Inferior parietal cortex (tissue), 1 donor: ENCODE measurements around the gene AKAP13.
"Not testable (repeated sequence)": the region's sequence is repeated elsewhere in the genome, so short reads cannot be mapped to it uniquely, and the experiment has no call there.

Experiments used
- DNase-seq: peaks from one replicate; pipeline ENCODE4 v3.0.0-alpha.2; 2016; ENCODE audit errors: extremely low spot score

Gene AKAP13

GRCh38 chr15:85347264-85348047 lies 32.9 kb upstream of the AKAP13 start:
- not testable (repeated sequence) for DNase-seq

- not testable (repeated sequence) for DNase-seq
These were observed 32.2 kb upstream of the AKAP13 start for GRCh38 chr15:85348048-85348766.

- DNase-seq, result not testable (repeated sequence)
These were observed 31.3 kb upstream of the AKAP13 start for GRCh38 chr15:85349062-85349461.

- DNase-seq, result no peak
These were observed 30.0 kb upstream of the AKAP13 start for GRCh38 chr15:85350395-85350794.

GRCh38 chr15:85351501-85351900 lies 28.9 kb upstream of the AKAP13 start:
- DNase-seq, result not testable (repeated sequence)

- no peak for DNase-seq
These were observed 28.4 kb upstream of the AKAP13 start for GRCh38 chr15:85351965-85352364.

GRCh38 chr15:85353516-85353915 lies 26.9 kb upstream of the AKAP13 start:
- no peak for DNase-seq

- DNase-seq, result no peak
These were observed 25.9 kb upstream of the AKAP13 start for GRCh38 chr15:85354461-85354860.

GRCh38 chr15:85354948-85355347 lies 25.5 kb upstream of the AKAP13 start:
- no peak for DNase-seq

GRCh38 chr15:85356276-85356675 lies 24.1 kb upstream of the AKAP13 start:
- DNase-seq, result no peak

- DNase-seq, result no peak
These were observed 19.1 kb upstream of the AKAP13 start for GRCh38 chr15:85361323-85361722.

- no peak for DNase-seq
These were observed 17.8 kb upstream of the AKAP13 start for GRCh38 chr15:85362436-85363081.

GRCh38 chr15:85365980-85366379 lies 14.4 kb upstream of the AKAP13 start:
- no peak for DNase-seq

- DNase-seq, result no peak
These were observed 12.7 kb upstream of the AKAP13 start for GRCh38 chr15:85367741-85368140.

- no peak for DNase-seq
These were observed 5.6 kb upstream of the AKAP13 start for GRCh38 chr15:85374831-85375230.

- no peak for DNase-seq
These were observed 3.1 kb upstream of the AKAP13 start for GRCh38 chr15:85377269-85377668.

GRCh38 chr15:85377986-85378385 lies 2.4 kb upstream of the AKAP13 start:
- no peak for DNase-seq

- DNase-seq, result no peak
These were observed 836 bp upstream of the AKAP13 start for GRCh38 chr15:85379403-85380131.

- no peak for DNase-seq
These were observed 624 bp downstream of the AKAP13 start for GRCh38 chr15:85380812-85381642.

GRCh38 chr15:85381850-85382751 lies 1.7 kb downstream of the AKAP13 start:
- no peak for DNase-seq
